ENCODE measurements around the gene CACNA1G.

DNA sequence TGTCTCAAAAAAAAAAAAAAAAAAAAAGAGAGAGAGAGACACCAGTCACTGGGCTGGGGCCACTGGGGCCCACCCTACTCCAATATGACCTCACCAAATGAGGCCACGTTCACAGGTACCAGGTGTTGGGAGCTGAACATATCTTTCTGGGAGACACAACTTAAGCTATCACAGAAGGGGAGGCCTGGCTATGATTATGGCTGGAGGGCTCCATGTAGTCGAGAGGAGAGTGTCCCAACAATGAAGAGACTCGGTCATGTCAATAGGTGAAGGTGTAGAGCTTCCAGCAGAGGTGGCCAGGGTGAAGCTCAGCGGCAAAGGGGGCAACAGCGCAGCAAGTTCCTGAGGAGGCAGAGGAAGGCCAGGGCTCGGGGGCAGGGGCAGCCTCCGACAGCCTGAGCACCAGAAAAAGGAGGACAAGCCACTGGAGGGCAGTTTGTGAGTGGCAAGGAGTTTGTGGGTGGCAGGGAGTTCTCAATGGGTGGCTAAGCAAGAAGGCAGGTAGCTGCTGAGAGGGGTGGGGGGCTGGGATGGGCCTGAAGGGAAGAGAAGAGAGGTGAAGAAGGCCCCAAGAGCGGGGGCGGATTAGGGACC lies 102.2 kb downstream of the CACNA1G start:
- TF ChIP-seq, protein P1, sequence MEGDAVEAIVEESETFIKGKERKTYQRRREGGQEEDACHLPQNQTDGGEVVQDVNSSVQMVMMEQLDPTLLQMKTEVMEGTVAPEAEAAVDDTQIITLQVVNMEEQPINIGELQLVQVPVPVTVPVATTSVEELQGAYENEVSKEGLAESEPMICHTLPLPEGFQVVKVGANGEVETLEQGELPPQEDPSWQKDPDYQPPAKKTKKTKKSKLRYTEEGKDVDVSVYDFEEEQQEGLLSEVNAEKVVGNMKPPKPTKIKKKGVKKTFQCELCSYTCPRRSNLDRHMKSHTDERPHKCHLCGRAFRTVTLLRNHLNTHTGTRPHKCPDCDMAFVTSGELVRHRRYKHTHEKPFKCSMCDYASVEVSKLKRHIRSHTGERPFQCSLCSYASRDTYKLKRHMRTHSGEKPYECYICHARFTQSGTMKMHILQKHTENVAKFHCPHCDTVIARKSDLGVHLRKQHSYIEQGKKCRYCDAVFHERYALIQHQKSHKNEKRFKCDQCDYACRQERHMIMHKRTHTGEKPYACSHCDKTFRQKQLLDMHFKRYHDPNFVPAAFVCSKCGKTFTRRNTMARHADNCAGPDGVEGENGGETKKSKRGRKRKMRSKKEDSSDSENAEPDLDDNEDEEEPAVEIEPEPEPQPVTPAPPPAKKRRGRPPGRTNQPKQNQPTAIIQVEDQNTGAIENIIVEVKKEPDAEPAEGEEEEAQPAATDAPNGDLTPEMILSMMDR (IDR thresholded peaks at IDR 0.05 in 8 of 11, conservative IDR thresholded peaks at IDR 0.05 in 3 of 11) = no peak
- TF ChIP-seq POLR2AphosphoS5 (IDR thresholded peaks at IDR 0.05) (no peak), POLR2A (IDR thresholded peaks at IDR 0.05) (no peak)

Measured in spleen (tissue), 7 donors.